ENCODE results near the gene GAB1. TPM values are rescaled to one million over a fixed set of nuclear protein-coding genes. Genes with fewer than 3 reads are reported as not detected.

GAB1 gene
- total and polyA plus RNA-seq, 2 of the 8 experiments (the other 6 are each of a cell fraction or from before 2014, with no cell fraction given), result 6.8 to 21.3 TPM

DNA sequence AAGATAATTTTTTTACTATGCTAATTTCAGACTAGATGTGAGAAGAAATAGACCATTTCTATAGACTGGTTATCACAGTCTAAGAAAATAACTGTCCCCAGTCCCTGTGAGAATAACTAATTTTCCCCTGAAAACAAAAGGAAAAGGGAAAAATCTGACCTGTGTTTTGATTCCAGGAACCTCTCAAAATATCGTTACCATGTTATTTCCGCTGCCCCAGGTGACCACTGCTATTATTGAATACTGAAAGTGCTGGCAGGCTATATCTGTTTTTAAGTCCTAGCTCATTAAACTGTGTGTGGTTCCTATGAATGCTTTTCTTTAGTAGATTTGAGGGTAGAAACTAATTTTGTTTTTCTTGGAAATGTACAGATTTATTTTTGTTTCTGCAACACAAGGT is 83.6 kb downstream of the GAB1 start:
- H2AK5ac ChIP-seq (ENCODE audit: low read depth, low read length), result no peak overlapping the region
- H4K91ac ChIP-seq (replicated peaks; ENCODE audit: insufficient read length, low read length), result no peak overlapping the region
- CTCF ChIA-PET (ENCODE audit: partially characterized antibody), result no interaction called here
- H3K23me2 ChIP-seq (ENCODE audit: low read depth, low read length), result no peaks in the 10 kb centered on the region
- H3K27ac ChIP-seq (ENCODE audit: low read depth, low read length), result no peak overlapping the region
- no peak overlapping the region for H3K18ac ChIP-seq (ENCODE audit: extremely low read depth, low read length)
- WGBS, 2 experiments (ENCODE audit: extremely low coverage in 1 of 2, insufficient coverage in 1 of 2, insufficient read length in 1 of 2, insufficient replicate concordance in 2 of 2, low coverage in 1 of 2, low lambda C conversion rate in 2 of 2, missing lambda C conversion rate in 1 of 2), result 87% methylated on average over 2 of the region's 2 CpGs; no CpG with 5 or more reads in 1 of the 2 experiments
- no peak overlapping the region for H3K14ac ChIP-seq (ENCODE audit: insufficient read length)
- no peak for TF ChIP-seq KDM5A (IDR thresholded peaks at IDR 0.05; ENCODE audit: low read length)
- TF ChIP-seq SP1 (IDR thresholded peaks at IDR 0.05; ENCODE audit: low read depth, low read length), result no peak
- no peak for TF ChIP-seq POLR2A (IDR thresholded peaks at IDR 0.05; ENCODE audit: control extremely low read depth in 1 of 2, low read depth in 2 of 2, low read length in 2 of 2)
- TF ChIP-seq BACH1 (IDR thresholded peaks at IDR 0.05; ENCODE audit: low read length), result no peak
- no peak for TF ChIP-seq SUZ12 (IDR thresholded peaks at IDR 0.05; ENCODE audit: low read length)
- no peak for TF ChIP-seq FOSL1 (IDR thresholded peaks at IDR 0.05; ENCODE audit: insufficient read depth, low read depth, low read length)
- H3K79me2 ChIP-seq (ENCODE audit: control insufficient read depth in 1 of 2, insufficient read depth in 2 of 2, low read length in 2 of 2), result no peaks in the 10 kb centered on the region
- H3K4me2 ChIP-seq (ENCODE audit: insufficient read depth in 1 of 2, low read depth in 2 of 2, low read length in 2 of 2), result no peak overlapping the region
- DNase-seq (ENCODE audit: low read depth in 1 of 2, low spot score in 2 of 2) (no peak), FAIRE-seq (no peak)
- no peak overlapping the region for H2BK5ac ChIP-seq (ENCODE audit: low read depth, low read length)
- no peak overlapping the region for H2BK20ac ChIP-seq (ENCODE audit: low read length)
- no peaks in the 10 kb centered on the region for H3K9me3 ChIP-seq (ENCODE audit: insufficient read depth in 2 of 2, low read depth in 1 of 2, low read length in 1 of 2)
- no peaks in the 10 kb centered on the region for H3K4me1 ChIP-seq (replicated peaks in 1 of 4; ENCODE audit: control insufficient read depth in 3 of 4, insufficient read depth in 4 of 4, low read length in 3 of 4)
- H4K5ac ChIP-seq (ENCODE audit: insufficient read length, low read depth, low read length), result no peak overlapping the region
- H3K56ac ChIP-seq (replicated peaks; ENCODE audit: insufficient read length, low read depth, low read length), result no peak overlapping the region
- no peak overlapping the region for H3K4me3 ChIP-seq (ENCODE audit: extremely low read depth in 1 of 4, insufficient read depth in 2 of 4, low read depth in 3 of 4, low read length in 4 of 4)
- H3K4ac ChIP-seq (replicated peaks; ENCODE audit: insufficient read length, low read depth, low read length), result no peak overlapping the region
- no peak overlapping the region for H3K23ac ChIP-seq (ENCODE audit: insufficient read length)
- POLR2A ChIA-PET (ENCODE audit: partially characterized antibody), result interaction anchor here (1.0 kb wide), 1 partner anchor 13 kb away, joined by 3 read pairs; no protein-coding TSS in a partner anchor
- no peaks in the 10 kb centered on the region for H3K27me3 ChIP-seq (replicated peaks in 1 of 4; ENCODE audit: control insufficient read depth in 3 of 4, extremely low read depth in 1 of 4, insufficient read depth in 3 of 4, low read length in 3 of 4)
- no peak overlapping the region for H2BK12ac ChIP-seq (ENCODE audit: low read depth, low read length)
- H3K9ac ChIP-seq (replicated peaks in 1 of 4; ENCODE audit: extremely low read depth in 1 of 4, low read depth in 3 of 4, low read length in 3 of 4), result no peak overlapping the region
- H2AFZ ChIP-seq (ENCODE audit: low read length), result no peak overlapping the region
- no peaks in the 10 kb centered on the region for H4K20me1 ChIP-seq (replicated peaks in 1 of 2; ENCODE audit: control insufficient read depth in 1 of 2, insufficient read depth in 2 of 2, low read length in 2 of 2)
- H2BK15ac ChIP-seq (ENCODE audit: low read length), result no peak overlapping the region
- no peak overlapping the region for H4K8ac ChIP-seq (ENCODE audit: extremely low read depth, insufficient read depth, low read length)
- H3K79me1 ChIP-seq (ENCODE audit: low read depth, low read length), result no peaks in the 10 kb centered on the region
- H3K36me3 ChIP-seq (ENCODE audit: control insufficient read depth in 2 of 4, insufficient read depth in 4 of 4, low read length in 3 of 4), result no peaks in the 10 kb centered on the region
- no peak overlapping the region for H2BK120ac ChIP-seq (replicated peaks; ENCODE audit: low read depth, low read length)
